ENCODE results near the gene PPM1L. TPM values are rescaled to one million over a fixed set of nuclear protein-coding genes. Genes with fewer than 3 reads are reported as not detected.

The PPM1L gene
- total RNA-seq, 4 donors from 2014 or later = 3.2 to 27.9 (median 16.4) TPM

DNA sequence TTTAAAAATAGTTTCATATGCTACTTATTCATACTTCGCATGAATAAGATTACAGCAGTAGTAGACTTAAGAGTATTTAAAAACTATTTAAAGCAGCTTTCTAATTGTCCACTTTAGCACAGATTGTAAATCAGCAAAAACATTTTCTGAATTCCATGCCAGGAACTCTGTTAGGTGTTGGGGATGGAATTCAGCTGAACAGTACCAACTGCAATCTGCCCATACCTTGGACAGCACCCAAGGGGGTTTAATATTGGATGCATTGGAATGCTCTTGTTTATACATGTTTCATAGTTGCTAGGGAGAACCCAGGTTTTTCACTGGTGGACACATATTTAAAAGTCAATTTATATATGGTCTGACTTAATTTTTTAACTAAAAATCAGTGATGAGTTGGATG, 74.8 kb downstream of the PPM1L start:
- TF ChIP-seq POLR2A (IDR thresholded peaks at IDR 0.05) (no peak), CTCF (IDR thresholded peaks at IDR 0.05) (no peak)
- H3K4me1 ChIP-seq = no peaks in the 10 kb centered on the region
- no peak for DNase-seq
- no peak overlapping the region for H3K27ac ChIP-seq
- H3K27me3 ChIP-seq = no peaks in the 10 kb centered on the region
- no peaks in the 10 kb centered on the region for H3K36me3 ChIP-seq
- intact Hi-C loops (cut with DNase I; ENCODE audit: low total_unique reads) = no loop called here
- H3K4me3 ChIP-seq = no peak overlapping the region
- no peaks in the 10 kb centered on the region for H3K9me3 ChIP-seq

GRCh38 chr3:160831401-160831800, 75.4 kb downstream of the PPM1L start:
- Histone ChIP-seq H3K36me3 (no peaks in the 10 kb centered on the region), H3K4me3 (no peak overlapping the region), H3K27me3 (no peaks in the 10 kb centered on the region), H3K4me1 (no peaks in the 10 kb centered on the region), H3K27ac (no peak overlapping the region), H3K9me3 (no peaks in the 10 kb centered on the region)
- no peak for DNase-seq
- TF ChIP-seq CTCF (IDR thresholded peaks at IDR 0.05) = no peak
- intact Hi-C loops (cut with DNase I; ENCODE audit: low total_unique reads) = no loop called here

- Histone ChIP-seq H3K27me3 (no peaks in the 10 kb centered on the region), H3K4me3 (no peak overlapping the region), H3K4me1 (no peaks in the 10 kb centered on the region), H3K36me3 (no peaks in the 10 kb centered on the region), H3K27ac (no peak overlapping the region), H3K9me3 (no peaks in the 10 kb centered on the region)
- no peak for TF ChIP-seq POLR2A (IDR thresholded peaks at IDR 0.05)
- TF ChIP-seq CTCF (IDR thresholded peaks at IDR 0.05) = no peak
- no peak for DNase-seq
- intact Hi-C loops (cut with DNase I; ENCODE audit: low total_unique reads) = no loop called here
Measured at GRCh38 chr3:160837394-160837980, 81.5 kb downstream of the PPM1L start.

GRCh38 chr3:160840590-160840989, 84.6 kb downstream of the PPM1L start:
- no peak overlapping the region for H3K4me3 ChIP-seq
- intact Hi-C loops (cut with DNase I; ENCODE audit: low total_unique reads) = no loop called here
- no peak for DNase-seq
- TF ChIP-seq POLR2A (IDR thresholded peaks at IDR 0.05) (no peak), CTCF (IDR thresholded peaks at IDR 0.05) (no peak)
- H3K27ac ChIP-seq = no peak overlapping the region
- no peaks in the 10 kb centered on the region for H3K4me1 ChIP-seq
- no peaks in the 10 kb centered on the region for H3K27me3 ChIP-seq
- no peaks in the 10 kb centered on the region for H3K36me3 ChIP-seq
- no peaks in the 10 kb centered on the region for H3K9me3 ChIP-seq

DNA sequence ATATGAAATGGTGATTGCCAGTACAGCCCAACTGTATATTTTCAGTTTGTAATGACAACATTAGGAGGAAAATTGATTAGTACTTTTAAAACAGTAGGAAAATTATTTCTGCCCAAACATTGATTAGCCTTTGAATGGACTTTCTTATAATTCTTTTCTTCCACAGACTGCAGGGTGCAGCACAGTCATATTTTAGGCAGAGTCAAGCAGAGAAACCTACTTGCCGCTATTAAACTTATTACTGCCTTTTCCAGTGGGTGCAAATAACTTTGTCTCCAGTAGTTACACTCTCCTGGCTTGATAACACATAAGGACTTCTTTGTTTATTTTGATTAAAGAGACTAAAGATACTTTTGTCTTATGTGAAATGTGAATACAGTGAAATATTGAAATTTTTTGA, 85.4 kb downstream of the PPM1L start:
- DNase-seq = no peak
- Histone ChIP-seq H3K4me3 (no peak overlapping the region), H3K27me3 (no peaks in the 10 kb centered on the region), H3K4me1 (no peaks in the 10 kb centered on the region), H3K9me3 (no peaks in the 10 kb centered on the region), H3K36me3 (no peaks in the 10 kb centered on the region), H3K27ac (no peak overlapping the region)
- intact Hi-C loops (cut with DNase I; ENCODE audit: low total_unique reads) = no loop called here
- TF ChIP-seq CTCF (IDR thresholded peaks at IDR 0.05) (no peak), POLR2A (IDR thresholded peaks at IDR 0.05) (no peak)
